Measurements from ENCODE around the gene DENR. TPM values are rescaled to one million over a fixed set of nuclear protein-coding genes. Genes with fewer than 3 reads are reported as not detected.
"Not testable (repeated sequence)": the region's sequence is repeated elsewhere in the genome, so short reads cannot be mapped to it uniquely, and the experiment has no call there.

The DENR gene
- total RNA-seq (2014; rRNA removed; shearing (Covaris generic)), result 73.2 and 80.1 TPM in 2 replicates

- peak; percentile 96 for DNase-seq (ENCODE audit: low spot score)
Measured at GRCh38 chr12:122752464-122753318, at the start of gene DENR. Gene DENR, plus strand, starts transcription at chr12:122752824. Its CDS starts 878 bp downstream, at chr12:122753702.

DNA sequence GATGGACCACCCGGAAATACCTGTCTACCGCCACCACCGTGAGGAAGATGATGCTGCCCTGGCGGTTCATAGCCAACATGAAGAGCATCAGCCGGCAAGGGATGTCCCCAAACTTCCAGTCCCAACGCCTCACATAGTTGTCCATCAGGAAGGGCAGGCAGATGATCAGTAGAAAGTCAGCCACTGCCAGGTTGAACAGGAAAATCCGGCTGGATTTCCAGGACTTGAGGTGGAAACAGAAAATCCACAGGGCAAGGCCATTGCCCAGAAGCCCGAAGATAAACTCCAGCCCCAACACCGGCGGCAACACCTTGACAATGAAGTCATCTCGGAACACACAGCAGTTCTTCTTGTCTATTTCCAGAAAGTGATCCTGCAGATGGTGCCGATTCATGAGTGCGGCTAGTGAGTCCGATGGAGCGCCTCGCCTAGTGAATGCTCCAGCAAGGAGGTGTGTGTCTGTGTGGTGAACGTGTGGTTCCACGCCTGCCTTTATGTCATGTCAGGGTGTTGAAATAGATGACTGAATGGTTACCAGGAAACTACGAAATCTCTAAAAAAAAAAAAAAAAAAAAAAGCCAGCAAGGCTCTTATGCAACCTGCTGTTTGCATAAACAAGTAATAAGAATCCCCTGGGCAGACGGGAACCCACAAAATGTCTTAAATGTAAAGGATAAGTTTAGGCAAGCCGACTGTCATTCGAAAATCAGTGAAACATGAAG, 49.6 kb upstream of the DENR start, which contains the start of gene HCAR2:
HCAR2 (minus strand) TSS at position 468 of the 722 bp plus-strand sequence; CDS start at position 394, 74 bp downstream.
- not testable (repeated sequence) for DNase-seq (ENCODE audit: low spot score)

GRCh38 chr12:122703841-122704240, 48.8 kb upstream of the DENR start:
- DNase-seq (ENCODE audit: low spot score), result not testable (repeated sequence)

DNA sequence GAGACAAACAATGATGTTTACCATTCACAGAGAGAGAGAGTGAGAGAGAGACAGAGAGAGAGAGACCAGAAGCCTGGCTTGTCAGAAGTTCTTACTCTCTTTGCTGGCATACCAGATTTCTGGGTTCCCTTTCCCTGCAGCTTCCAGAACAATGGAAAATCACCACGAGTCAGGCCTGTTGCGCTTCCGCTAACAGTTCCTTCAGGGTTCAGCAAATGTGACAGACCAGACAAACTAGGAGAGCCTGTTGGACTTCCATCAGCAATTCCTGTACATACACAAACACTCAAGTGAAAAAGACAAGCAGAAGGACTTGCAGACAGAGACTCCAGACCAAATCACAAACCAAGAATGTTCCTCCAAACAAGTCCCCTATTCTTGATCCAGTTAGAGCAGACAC, 43.3 kb upstream of the DENR start:
- DNase-seq (ENCODE audit: low spot score), result not testable (repeated sequence)

GRCh38 chr12:122710341-122710740, 42.3 kb upstream of the DENR start:
- DNase-seq (ENCODE audit: low spot score), result not testable (repeated sequence)

GRCh38 chr12:122711266-122711665, 41.4 kb upstream of the DENR start:
- not testable (repeated sequence) for DNase-seq (ENCODE audit: low spot score)

- DNase-seq (ENCODE audit: low spot score), result not testable (repeated sequence)
Measured at GRCh38 chr12:122713491-122714188, 39.0 kb upstream of the DENR start.

DNA sequence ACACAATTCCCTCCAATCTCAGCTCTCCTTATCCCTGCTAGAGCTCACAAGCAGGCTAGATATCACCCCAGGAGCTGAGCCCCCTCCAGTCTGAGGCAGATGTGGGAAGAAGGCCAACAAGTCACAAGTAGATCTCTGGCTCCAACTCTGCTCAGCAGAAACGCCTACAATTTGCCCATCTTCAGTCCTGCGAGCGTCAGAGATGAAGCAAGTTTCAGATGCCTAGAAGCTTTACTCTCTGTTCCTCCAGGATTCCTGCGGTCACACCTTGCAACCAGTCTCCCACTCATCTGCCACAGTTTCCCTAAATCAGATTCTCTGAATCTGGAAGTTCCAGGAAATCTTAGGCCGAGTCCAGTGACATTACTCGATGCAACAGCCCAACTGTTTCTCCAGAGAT, 37.4 kb upstream of the DENR start:
- DNase-seq (ENCODE audit: low spot score), result not testable (repeated sequence)

DNA sequence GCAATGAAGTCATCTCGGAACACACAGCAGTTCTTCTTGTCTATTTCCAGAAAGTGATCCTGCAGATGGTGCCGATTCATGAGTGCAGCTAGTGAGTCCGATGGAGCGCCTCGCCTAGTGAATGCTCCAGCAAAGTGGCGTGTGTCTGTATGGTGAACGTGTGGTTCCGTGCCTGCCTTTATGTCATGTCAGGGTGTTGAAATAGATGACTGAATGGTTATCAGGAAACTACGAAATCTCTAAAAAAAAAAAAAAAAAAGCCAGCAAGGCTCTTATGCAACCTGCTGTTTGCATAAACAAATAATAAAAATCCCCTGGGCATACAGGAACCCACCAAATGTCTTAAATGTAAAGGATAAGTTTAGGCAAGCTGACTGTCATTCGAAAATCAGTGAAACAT, 36.0 kb upstream of the DENR start, which contains the start of gene HCAR3:
HCAR3 (minus strand) TSS at position 154 of the 400 bp plus-strand sequence; CDS start at position 80, 74 bp downstream.
- not testable (repeated sequence) for DNase-seq (ENCODE audit: low spot score)

GRCh38 chr12:122721057-122721545, 31.5 kb upstream of the DENR start:
- DNase-seq (ENCODE audit: low spot score), result no peak

GRCh38 chr12:122722387-122722786, 30.2 kb upstream of the DENR start:
- no peak for DNase-seq (ENCODE audit: low spot score)

- no peak for DNase-seq (ENCODE audit: low spot score)
Measured at GRCh38 chr12:122724641-122725243, 27.9 kb upstream of the DENR start.

- DNase-seq (ENCODE audit: low spot score), result no peak
Measured at GRCh38 chr12:122725452-122726079, 27.1 kb upstream of the DENR start.

DNA sequence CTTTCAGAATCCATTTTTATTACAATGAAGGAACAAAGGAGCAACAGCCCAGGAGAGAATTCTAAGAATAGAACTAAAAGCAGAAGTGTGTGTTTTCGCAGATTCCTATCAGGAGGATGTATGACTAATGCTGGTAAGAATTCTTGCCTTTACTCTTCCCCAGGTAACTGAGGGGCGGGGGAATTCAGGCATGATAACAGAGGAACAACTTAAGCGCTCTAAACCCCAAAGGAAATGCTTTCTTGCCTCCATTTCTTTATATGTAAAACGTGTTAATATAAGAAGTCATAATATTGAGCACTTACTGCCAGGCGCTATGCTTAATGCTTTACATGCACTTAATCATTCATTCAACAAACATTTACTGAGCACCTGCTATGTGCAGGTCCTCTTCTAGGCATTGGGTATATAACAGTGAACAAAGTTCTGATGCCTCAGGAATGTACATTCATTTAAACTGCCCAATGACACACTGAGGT, 26.5 kb upstream of the DENR start:
- peak; percentile 66 for DNase-seq (ENCODE audit: low spot score)

GRCh38 chr12:122729583-122730214, 22.9 kb upstream of the DENR start:
- DNase-seq (ENCODE audit: low spot score), result no peak

- DNase-seq (ENCODE audit: low spot score), result no peak
Measured at GRCh38 chr12:122730215-122731014, 22.2 kb upstream of the DENR start, which contains the start of gene HCAR1. Gene HCAR1, minus strand, starts transcription at chr12:122730844. Its CDS starts 505 bp downstream, at chr12:122730339.

GRCh38 chr12:122732170-122732569, 20.5 kb upstream of the DENR start:
- no peak for DNase-seq (ENCODE audit: low spot score)

DNA sequence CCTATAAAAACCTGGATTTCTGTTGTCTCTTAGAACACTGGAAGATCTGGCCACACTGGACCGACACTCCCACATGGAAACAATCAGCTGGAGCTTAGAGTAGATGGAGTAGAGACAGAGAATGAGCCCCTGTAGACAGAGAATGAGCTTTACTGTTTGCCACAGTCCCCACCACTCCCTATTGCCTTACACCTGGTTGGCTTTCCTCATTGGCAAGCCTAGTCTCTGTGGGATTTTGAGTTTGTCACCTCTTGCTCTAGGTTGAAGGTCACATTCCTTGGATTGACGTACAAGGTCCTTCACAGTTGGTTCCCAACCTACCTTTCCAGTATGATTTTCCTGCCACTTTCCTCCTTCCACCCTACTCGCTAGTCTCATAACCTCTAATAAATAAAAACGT, 20.0 kb upstream of the DENR start:
- DNase-seq (ENCODE audit: low spot score), result no peak

DNA sequence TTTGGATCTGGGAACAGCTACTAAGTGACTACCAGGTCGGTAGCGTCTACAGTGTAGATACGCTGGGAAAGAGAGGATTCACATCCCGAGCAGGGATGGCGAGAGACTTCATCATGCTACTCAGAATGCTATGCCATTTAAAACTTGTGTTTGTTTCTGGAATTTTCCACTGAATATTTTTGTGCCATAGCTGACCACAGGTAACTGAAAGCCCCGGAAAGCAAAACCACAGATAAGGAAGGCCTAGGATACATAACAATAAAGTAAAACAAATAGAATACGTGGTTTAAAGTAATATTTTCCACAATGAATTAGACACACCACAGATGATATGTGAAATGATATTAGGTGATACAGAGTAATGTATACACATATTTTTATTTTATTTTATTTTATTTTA, 14.1 kb upstream of the DENR start:
- peak; percentile 18 for DNase-seq (ENCODE audit: low spot score)
